Measurements from ENCODE around the gene WWOX.

WWOX gene

GRCh38 chr16:78290395-78290794 is 190.9 kb downstream of the WWOX start:
- Histone ChIP-seq H3K27ac (ENCODE audit: low read length) (no peak overlapping the region), H3K4me2 (ENCODE audit: low read depth, low read length) (no peak overlapping the region), H3K4me1 (ENCODE audit: low read length) (no peaks in the 10 kb centered on the region), H3K9me3 (replicated peaks; ENCODE audit: insufficient read depth, low read length) (no peaks in the 10 kb centered on the region), H3K36me3 (replicated peaks; ENCODE audit: insufficient read depth, low read length) (no peaks in the 10 kb centered on the region), H3K9me2 (replicated peaks; ENCODE audit: insufficient read depth, low read length) (no peaks in the 10 kb centered on the region), H3K27me3 (replicated peaks; ENCODE audit: insufficient read depth, low read length) (no peaks in the 10 kb centered on the region), H4K20me1 (ENCODE audit: insufficient read depth, low read length) (no peaks in the 10 kb centered on the region), H3F3A (ENCODE audit: insufficient read depth, low read length) (no peaks in the 10 kb centered on the region), H2AFZ (ENCODE audit: low read length) (no peak overlapping the region), H3K79me2 (ENCODE audit: low read length) (no peaks in the 10 kb centered on the region), H3K4me3 (ENCODE audit: low read length) (no peak overlapping the region), H3K9ac (ENCODE audit: low read length) (no peak overlapping the region)
- no peak for DNase-seq
- TF ChIP-seq EZH2phosphoT487 (IDR thresholded peaks at IDR 0.05; ENCODE audit: low read length) (no peak), EZH2 (optimal IDR thresholded peaks at IDR 0.05; ENCODE audit: low read depth, low read length) (no peak), CTCF (IDR thresholded peaks at IDR 0.05; ENCODE audit: low read length) (no peak)

GRCh38 chr16:78290872-78291591 is 191.6 kb downstream of the WWOX start:
- H3F3A ChIP-seq (ENCODE audit: insufficient read depth, low read length), result no peaks in the 10 kb centered on the region
- no peak overlapping the region for H3K9ac ChIP-seq (ENCODE audit: low read length)
- H3K79me2 ChIP-seq (ENCODE audit: low read length), result no peaks in the 10 kb centered on the region
- no peaks in the 10 kb centered on the region for H4K20me1 ChIP-seq (ENCODE audit: insufficient read depth, low read length)
- no peaks in the 10 kb centered on the region for H3K36me3 ChIP-seq (replicated peaks; ENCODE audit: insufficient read depth, low read length)
- H3K4me2 ChIP-seq (ENCODE audit: low read depth, low read length), result no peak overlapping the region
- no peaks in the 10 kb centered on the region for H3K9me3 ChIP-seq (replicated peaks; ENCODE audit: insufficient read depth, low read length)
- no peaks in the 10 kb centered on the region for H3K9me2 ChIP-seq (replicated peaks; ENCODE audit: insufficient read depth, low read length)
- H3K27me3 ChIP-seq (replicated peaks; ENCODE audit: insufficient read depth, low read length), result no peaks in the 10 kb centered on the region
- no peak overlapping the region for H3K27ac ChIP-seq (ENCODE audit: low read length)
- H2AFZ ChIP-seq (ENCODE audit: low read length), result no peak overlapping the region
- H3K4me1 ChIP-seq (ENCODE audit: low read length), result no peaks in the 10 kb centered on the region
- no peak overlapping the region for H3K4me3 ChIP-seq (ENCODE audit: low read length)
- TF ChIP-seq EZH2phosphoT487 (IDR thresholded peaks at IDR 0.05; ENCODE audit: low read length) (no peak), CTCF (IDR thresholded peaks at IDR 0.05; ENCODE audit: low read length) (no peak), EZH2 (optimal IDR thresholded peaks at IDR 0.05; ENCODE audit: low read depth, low read length) (no peak)
- DNase-seq, result no peak

DNA sequence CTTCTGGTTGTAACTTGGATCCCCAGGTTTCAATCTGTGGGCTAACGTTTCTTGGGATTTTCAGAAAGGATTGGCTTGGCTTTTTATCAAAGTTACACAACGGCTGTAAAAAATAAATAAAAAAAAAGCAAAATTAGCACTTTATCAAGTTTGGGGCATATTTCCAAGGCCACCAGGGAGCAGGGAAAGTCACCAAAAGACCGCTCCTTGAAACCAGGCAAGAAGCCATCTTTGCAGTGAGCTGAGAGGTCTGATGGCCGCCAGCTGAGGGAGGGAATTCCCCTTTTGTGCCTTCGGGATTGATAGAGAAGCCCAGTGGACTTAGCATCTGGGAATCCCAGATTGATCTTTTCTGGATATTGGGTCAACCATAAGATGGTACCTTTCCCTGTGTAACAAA is 192.2 kb downstream of the WWOX start:
- H3K9me3 ChIP-seq (replicated peaks; ENCODE audit: insufficient read depth, low read length), result no peaks in the 10 kb centered on the region
- H4K20me1 ChIP-seq (ENCODE audit: insufficient read depth, low read length), result no peaks in the 10 kb centered on the region
- no peaks in the 10 kb centered on the region for H3K27me3 ChIP-seq (replicated peaks; ENCODE audit: insufficient read depth, low read length)
- no peak overlapping the region for H3K4me3 ChIP-seq (ENCODE audit: low read length)
- no peak overlapping the region for H2AFZ ChIP-seq (ENCODE audit: low read length)
- H3K4me2 ChIP-seq (ENCODE audit: low read depth, low read length), result no peak overlapping the region
- DNase-seq, result no peak
- H3K9ac ChIP-seq (ENCODE audit: low read length), result no peak overlapping the region
- H3K4me1 ChIP-seq (ENCODE audit: low read length), result no peaks in the 10 kb centered on the region
- TF ChIP-seq CTCF (IDR thresholded peaks at IDR 0.05; ENCODE audit: low read length), result no peak
- no peaks in the 10 kb centered on the region for H3K79me2 ChIP-seq (ENCODE audit: low read length)
- no peak overlapping the region for H3K27ac ChIP-seq (ENCODE audit: low read length)
- no peaks in the 10 kb centered on the region for H3F3A ChIP-seq (ENCODE audit: insufficient read depth, low read length)
- H3K9me2 ChIP-seq (replicated peaks; ENCODE audit: insufficient read depth, low read length), result no peaks in the 10 kb centered on the region
- no peaks in the 10 kb centered on the region for H3K36me3 ChIP-seq (replicated peaks; ENCODE audit: insufficient read depth, low read length)

Measured in MM.1S (cell line).